ENCODE measurements around the gene ZNF350.

DNA sequence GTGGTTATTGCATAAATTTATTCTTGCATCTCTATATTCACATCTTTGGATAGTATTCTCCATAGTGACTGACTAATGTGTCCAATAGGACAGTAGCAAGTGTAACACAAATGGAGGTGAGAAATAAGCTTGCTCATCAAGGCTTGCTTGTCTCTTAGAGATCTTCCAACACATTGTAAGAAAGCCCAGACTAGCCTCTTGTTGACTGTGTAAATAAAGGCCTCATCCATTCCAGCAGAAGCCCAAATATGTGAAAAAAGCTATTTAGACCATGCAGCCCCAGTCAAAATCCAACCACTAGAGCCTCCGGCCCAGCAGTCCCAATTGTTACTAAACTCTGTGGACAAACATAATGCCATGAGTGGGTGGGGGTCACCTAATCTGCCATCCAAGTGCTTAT is 24.0 kb upstream of the ZNF350 start:
- no peak for TF ChIP-seq POLR2AphosphoS5 (IDR thresholded peaks at IDR 0.05)
- TF ChIP-seq, protein P1, sequence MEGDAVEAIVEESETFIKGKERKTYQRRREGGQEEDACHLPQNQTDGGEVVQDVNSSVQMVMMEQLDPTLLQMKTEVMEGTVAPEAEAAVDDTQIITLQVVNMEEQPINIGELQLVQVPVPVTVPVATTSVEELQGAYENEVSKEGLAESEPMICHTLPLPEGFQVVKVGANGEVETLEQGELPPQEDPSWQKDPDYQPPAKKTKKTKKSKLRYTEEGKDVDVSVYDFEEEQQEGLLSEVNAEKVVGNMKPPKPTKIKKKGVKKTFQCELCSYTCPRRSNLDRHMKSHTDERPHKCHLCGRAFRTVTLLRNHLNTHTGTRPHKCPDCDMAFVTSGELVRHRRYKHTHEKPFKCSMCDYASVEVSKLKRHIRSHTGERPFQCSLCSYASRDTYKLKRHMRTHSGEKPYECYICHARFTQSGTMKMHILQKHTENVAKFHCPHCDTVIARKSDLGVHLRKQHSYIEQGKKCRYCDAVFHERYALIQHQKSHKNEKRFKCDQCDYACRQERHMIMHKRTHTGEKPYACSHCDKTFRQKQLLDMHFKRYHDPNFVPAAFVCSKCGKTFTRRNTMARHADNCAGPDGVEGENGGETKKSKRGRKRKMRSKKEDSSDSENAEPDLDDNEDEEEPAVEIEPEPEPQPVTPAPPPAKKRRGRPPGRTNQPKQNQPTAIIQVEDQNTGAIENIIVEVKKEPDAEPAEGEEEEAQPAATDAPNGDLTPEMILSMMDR (IDR thresholded peaks at IDR 0.05 in 8 of 11, conservative IDR thresholded peaks at IDR 0.05 in 3 of 11) = no peak
